Skeletal muscle satellite cell (primary cell): Measurements from ENCODE around the gene CSN2. TPM values are rescaled to one million over a fixed set of nuclear protein-coding genes. Genes with fewer than 3 reads are reported as not detected.

Experiments
- H3K27me3 ChIP-seq: 2 replicates; pipeline ENCODE4 v1.7.0; 2013; ENCODE audit warnings: low read length; ENCODE audit not compliant: control insufficient read depth, insufficient read depth
- H3K36me3 ChIP-seq: 2 replicates; pipeline ENCODE4 v1.7.0; 2013; ENCODE audit warnings: mild to moderate bottlenecking, control low read depth, low read length; ENCODE audit not compliant: insufficient read depth
- H3K4me1 ChIP-seq: 2 replicates; pipeline ENCODE4 v1.7.0; 2013; ENCODE audit warnings: low read length; ENCODE audit not compliant: control insufficient read depth, insufficient read depth
- H3K4me2 ChIP-seq: 2 replicates; pipeline ENCODE4 v1.7.0; 2013; ENCODE audit warnings: mild to moderate bottlenecking, low read length
- H3K4me3 ChIP-seq: 2 replicates; pipeline ENCODE4 v1.7.0; 2013; ENCODE audit warnings: low read length
- H3K9ac ChIP-seq: 2 replicates; pipeline ENCODE4 v1.7.0; 2013; ENCODE audit warnings: mild to moderate bottlenecking, low read depth, low read length, moderate library complexity
- H3K9me3 ChIP-seq: replicated peaks from 2 replicates; pipeline ENCODE4 v1.7.0; 2013; ENCODE audit warnings: mild to moderate bottlenecking, control low read depth, low read length
- total RNA-seq: library from RNA; depleted of rRNA; stranded (reverse); fragments of >200 nt; gene quantifications from 2 replicates; pipeline ENCODE4 v1.2.3, GENCODE V29; 2012; rRNA removed

The CSN2 gene
- not detected in 2 replicates for total RNA-seq

GRCh38 chr4:69965628-69966027, at the start of gene CSN2:
TSS of gene CSN2 (minus strand) at chr4:69965728. CDS start at chr4:69960995, 4,733 bp downstream.
- Histone ChIP-seq H3K27me3 (no peaks in the 10 kb centered on the region), H3K4me2 (no peak within 1 kb of the TSS), H3K4me1 (no peaks in the 10 kb centered on the region), H3K9me3 (no peaks in the 10 kb centered on the region), H3K4me3 (no peak within 1 kb of the TSS), H3K9ac (no peak within 1 kb of the TSS), H3K36me3 (no peaks in the 10 kb centered on the region)

GRCh38 chr4:70008771-70009170, 43.2 kb upstream of the CSN2 start:
- Histone ChIP-seq H3K9ac (no peak overlapping the region), H3K36me3 (no peaks in the 10 kb centered on the region), H3K4me1 (no peaks in the 10 kb centered on the region), H3K9me3 (no peaks in the 10 kb centered on the region), H3K4me3 (no peak overlapping the region), H3K4me2 (no peak overlapping the region), H3K27me3 (no peaks in the 10 kb centered on the region)

GRCh38 chr4:70002507-70002906, 37.0 kb upstream of the CSN2 start:
- Histone ChIP-seq H3K4me1 (no peaks in the 10 kb centered on the region), H3K36me3 (no peaks in the 10 kb centered on the region), H3K4me3 (no peak overlapping the region), H3K9me3 (no peaks in the 10 kb centered on the region), H3K9ac (no peak overlapping the region), H3K27me3 (no peaks in the 10 kb centered on the region), H3K4me2 (no peak overlapping the region)

- Histone ChIP-seq H3K4me3 (no peak overlapping the region), H3K9ac (no peak overlapping the region), H3K36me3 (no peaks in the 10 kb centered on the region), H3K9me3 (no peaks in the 10 kb centered on the region), H3K4me2 (no peak overlapping the region), H3K4me1 (no peaks in the 10 kb centered on the region), H3K27me3 (no peaks in the 10 kb centered on the region)
These were observed 35.2 kb upstream of the CSN2 start for GRCh38 chr4:70000711-70001110.

GRCh38 chr4:69999420-69999819, 33.9 kb upstream of the CSN2 start:
- no peak overlapping the region for H3K4me3 ChIP-seq
- H3K4me2 ChIP-seq = no peak overlapping the region
- no peaks in the 10 kb centered on the region for H3K4me1 ChIP-seq
- no peaks in the 10 kb centered on the region for H3K9me3 ChIP-seq
- H3K27me3 ChIP-seq = no peaks in the 10 kb centered on the region
- H3K9ac ChIP-seq = no peak overlapping the region
- no peaks in the 10 kb centered on the region for H3K36me3 ChIP-seq

GRCh38 chr4:69995526-69996016, 30.0 kb upstream of the CSN2 start, which contains the start of gene STATH:
TSS of gene STATH (plus strand) at chr4:69995966. CDS start at chr4:69998438, 2,472 bp downstream.
- Histone ChIP-seq H3K36me3 (no peaks in the 10 kb centered on the region), H3K4me3 (no peak within 1 kb of the TSS), H3K9me3 (peaks cover 2% of the 10 kb centered on the region), H3K4me1 (no peaks in the 10 kb centered on the region), H3K9ac (no peak within 1 kb of the TSS), H3K27me3 (no peaks in the 10 kb centered on the region), H3K4me2 (no peak within 1 kb of the TSS)

- Histone ChIP-seq H3K36me3 (no peaks in the 10 kb centered on the region), H3K4me1 (no peaks in the 10 kb centered on the region), H3K9me3 (peaks cover 2% of the 10 kb centered on the region), H3K27me3 (no peaks in the 10 kb centered on the region), H3K9ac (no peak overlapping the region), H3K4me3 (no peak overlapping the region), H3K4me2 (no peak overlapping the region)
These were observed 29.3 kb upstream of the CSN2 start for GRCh38 chr4:69994782-69995181.

GRCh38 chr4:69991016-69991415, 25.5 kb upstream of the CSN2 start:
- H3K36me3 ChIP-seq = no peaks in the 10 kb centered on the region
- no peak overlapping the region for H3K4me2 ChIP-seq
- H3K9me3 ChIP-seq = peaks cover 2% of the 10 kb centered on the region
- no peak overlapping the region for H3K9ac ChIP-seq
- no peak overlapping the region for H3K4me3 ChIP-seq
- H3K4me1 ChIP-seq = no peaks in the 10 kb centered on the region
- H3K27me3 ChIP-seq = no peaks in the 10 kb centered on the region

GRCh38 chr4:69986663-69987062, 21.1 kb upstream of the CSN2 start:
- Histone ChIP-seq H3K4me2 (no peak overlapping the region), H3K27me3 (no peaks in the 10 kb centered on the region), H3K4me1 (no peaks in the 10 kb centered on the region), H3K4me3 (no peak overlapping the region), H3K36me3 (no peaks in the 10 kb centered on the region), H3K9me3 (peaks cover 2% of the 10 kb centered on the region), H3K9ac (no peak overlapping the region)

GRCh38 chr4:69984030-69984443, 18.5 kb upstream of the CSN2 start:
- Histone ChIP-seq H3K4me3 (no peak overlapping the region), H3K9ac (no peak overlapping the region), H3K4me2 (no peak overlapping the region), H3K27me3 (no peaks in the 10 kb centered on the region), H3K4me1 (no peaks in the 10 kb centered on the region), H3K9me3 (no peaks in the 10 kb centered on the region), H3K36me3 (no peaks in the 10 kb centered on the region)

- Histone ChIP-seq H3K4me1 (no peaks in the 10 kb centered on the region), H3K9me3 (no peaks in the 10 kb centered on the region), H3K36me3 (no peaks in the 10 kb centered on the region), H3K27me3 (no peaks in the 10 kb centered on the region), H3K4me2 (no peak overlapping the region), H3K4me3 (no peak overlapping the region), H3K9ac (no peak overlapping the region)
These were observed 12.1 kb upstream of the CSN2 start for GRCh38 chr4:69977582-69977981.

- no peak overlapping the region for H3K4me2 ChIP-seq
- H3K9ac ChIP-seq = no peak overlapping the region
- H3K36me3 ChIP-seq = no peaks in the 10 kb centered on the region
- no peak overlapping the region for H3K4me3 ChIP-seq
- no peaks in the 10 kb centered on the region for H3K9me3 ChIP-seq
- no peaks in the 10 kb centered on the region for H3K4me1 ChIP-seq
- no peaks in the 10 kb centered on the region for H3K27me3 ChIP-seq
These were observed 9.1 kb upstream of the CSN2 start for GRCh38 chr4:69974631-69975030.
